Forelimb muscle (tissue), 1 donor: ENCODE results near the gene SORCS2. TPM values are rescaled to one million over a fixed set of nuclear protein-coding genes. Genes with fewer than 3 reads are reported as not detected.

Experiments used
- DNase-seq: peaks from one replicate; pipeline ENCODE4 v3.0.0-alpha.2; 2013; ENCODE audit warnings: low read depth
- polyA plus RNA-seq: library from polyadenylated mRNA; unstranded; fragments of 120-200 nt; gene quantifications from one replicate; pipeline ENCODE4 v1.2.1, GENCODE V29; 2013; ENCODE audit not compliant: insufficient read length

Gene SORCS2
- polyA plus RNA-seq, 1 donor, result 8.8 TPM

DNA sequence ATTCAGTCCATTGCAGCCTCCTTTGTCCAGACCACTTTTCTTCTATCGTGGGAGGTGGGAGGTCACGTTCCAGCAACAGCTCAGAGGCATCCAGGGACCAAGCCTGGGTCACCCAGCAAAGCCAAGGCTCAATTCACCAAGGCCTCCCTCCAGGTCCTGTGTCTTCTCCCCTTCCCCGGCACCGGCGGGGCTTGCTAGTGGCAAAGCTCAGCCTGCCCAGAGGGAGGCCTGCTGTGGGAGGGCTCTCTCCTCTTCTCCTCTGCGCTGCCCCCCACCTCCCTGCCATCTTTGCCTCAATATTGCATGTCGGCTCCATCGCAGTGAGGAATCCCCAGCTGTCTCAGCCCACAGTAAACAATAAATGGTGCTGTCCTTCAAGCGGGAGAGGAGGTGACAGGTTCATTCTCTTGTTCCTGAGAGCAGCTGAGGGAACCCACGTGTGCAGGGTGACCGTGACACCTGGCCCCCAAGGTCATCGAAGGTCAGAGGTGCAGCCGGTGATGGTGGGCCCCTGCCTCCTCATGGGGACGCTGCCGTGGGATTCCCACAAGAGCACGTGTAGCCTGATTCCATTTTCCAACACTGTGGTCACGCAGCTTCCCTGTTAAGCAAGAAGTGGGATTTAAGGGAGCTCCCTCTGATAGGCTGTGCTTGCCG is 353.9 kb downstream of the SORCS2 start:
- DNase-seq, result no peak

DNA sequence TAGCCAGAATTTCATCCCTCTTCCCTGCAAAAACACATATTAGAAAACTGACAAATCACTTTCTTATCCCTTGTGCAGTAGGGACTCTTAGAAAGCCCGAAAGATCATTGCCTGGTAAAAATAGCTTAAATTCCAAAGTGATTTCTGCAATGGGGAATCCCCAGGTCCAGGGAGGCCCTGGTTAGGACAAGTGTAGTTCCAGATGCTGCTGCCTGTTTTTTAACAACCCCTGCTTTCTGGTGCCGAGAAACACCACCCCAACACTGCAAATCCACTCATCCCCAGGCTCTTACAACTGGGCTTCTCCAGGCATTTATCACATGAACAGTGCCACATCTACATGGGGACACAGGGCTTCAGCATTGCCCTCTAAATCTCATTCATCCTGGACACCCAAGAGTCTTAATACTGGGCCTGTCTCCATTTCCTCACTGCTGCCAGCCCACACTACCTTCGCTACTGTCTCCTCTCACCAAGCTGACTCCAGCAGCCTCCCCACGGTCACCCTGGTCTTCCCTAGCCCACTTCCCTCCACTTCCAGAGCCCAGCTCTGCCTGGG is 354.6 kb downstream of the SORCS2 start:
- DNase-seq, result no peak

DNA sequence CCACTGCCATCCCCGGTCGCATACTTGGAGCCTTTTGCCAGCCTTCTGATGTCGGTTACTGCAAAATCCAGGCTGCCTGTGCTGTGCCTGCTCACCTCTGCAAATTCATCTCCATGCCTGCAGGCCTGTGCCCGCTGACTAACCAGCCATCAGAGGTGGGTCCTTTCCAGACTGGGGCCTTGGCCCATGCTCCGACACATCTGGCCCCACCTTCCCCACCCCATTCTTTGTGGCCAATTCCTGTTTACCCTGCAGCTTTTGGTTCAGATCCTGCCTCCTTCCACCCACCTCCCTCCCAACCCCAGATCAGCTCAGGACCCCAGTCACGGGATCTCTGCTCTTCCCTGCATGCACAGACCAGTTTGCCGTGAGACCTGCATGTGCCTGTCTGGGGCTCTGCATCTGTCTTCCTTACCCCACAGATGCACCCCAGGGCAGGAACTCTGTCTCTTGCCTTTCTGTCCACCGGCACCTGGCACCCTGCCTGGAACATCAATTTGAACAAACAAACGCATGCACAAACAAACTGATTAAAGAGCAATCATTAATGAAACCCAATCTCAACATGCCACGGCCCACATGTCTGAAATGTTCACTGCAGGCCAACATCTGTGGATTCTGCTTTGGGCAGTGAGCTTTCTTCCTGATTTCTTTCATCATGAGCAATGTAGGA is 355.2 kb downstream of the SORCS2 start:
- no peak for DNase-seq

DNA sequence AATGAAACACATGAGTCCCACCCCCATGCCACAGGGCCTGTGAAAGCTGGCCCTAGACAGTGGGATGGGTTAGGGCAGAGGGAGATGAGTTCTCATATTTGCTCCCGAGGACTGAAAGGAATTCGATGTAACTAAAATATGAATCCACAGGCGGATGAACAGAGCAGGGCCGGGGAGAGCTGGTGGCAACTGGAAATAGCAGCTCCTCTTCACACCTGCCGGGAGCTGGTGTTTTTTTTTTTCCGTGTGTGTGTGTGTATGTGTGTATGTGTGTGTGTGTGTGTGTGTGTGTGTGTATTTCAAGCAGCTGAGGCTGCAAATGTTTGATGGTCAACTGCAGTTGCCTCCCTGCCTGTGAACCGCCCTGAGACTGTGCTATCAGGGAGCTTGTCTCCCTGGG is 357.5 kb downstream of the SORCS2 start:
- DNase-seq, result no peak

DNA sequence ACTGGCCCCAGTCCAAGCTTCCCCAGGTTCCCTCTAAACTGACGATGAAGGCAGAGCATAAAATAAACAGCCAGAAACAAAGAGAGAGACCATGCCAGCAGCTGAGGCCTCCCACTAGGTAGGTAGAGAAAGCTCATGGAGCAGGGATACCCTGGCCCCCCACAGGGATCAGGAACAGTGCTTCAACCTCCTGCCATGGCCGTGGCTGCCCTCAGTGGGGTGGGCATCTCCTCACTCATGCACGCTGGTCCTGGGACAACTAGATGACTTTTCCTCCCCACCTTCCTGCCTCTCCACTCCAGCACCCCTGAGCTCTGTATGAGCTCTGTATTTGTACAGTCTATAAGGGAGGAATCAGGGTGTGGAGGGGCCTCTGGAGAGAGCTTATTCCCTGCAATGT is 360.1 kb downstream of the SORCS2 start:
- no peak for DNase-seq

DNA sequence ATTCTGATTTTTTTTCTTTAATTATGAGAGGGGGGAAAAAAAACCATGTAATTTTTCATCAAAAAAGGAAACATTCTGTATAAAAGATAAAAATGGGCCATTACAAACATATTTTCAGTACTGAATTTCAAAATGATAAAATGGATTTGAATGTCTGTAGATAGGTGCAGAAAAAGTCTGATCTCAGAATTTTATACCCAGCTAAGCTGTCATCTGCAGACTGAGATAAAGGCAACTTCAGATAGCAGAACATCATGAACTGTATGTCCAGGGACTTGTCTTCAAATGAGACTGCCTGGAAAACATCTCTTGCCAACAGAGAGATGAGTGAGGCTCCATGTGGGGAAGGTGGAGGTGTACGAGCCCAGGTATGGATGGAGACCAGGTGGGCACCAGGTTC is 360.9 kb downstream of the SORCS2 start:
- no peak for DNase-seq

DNA sequence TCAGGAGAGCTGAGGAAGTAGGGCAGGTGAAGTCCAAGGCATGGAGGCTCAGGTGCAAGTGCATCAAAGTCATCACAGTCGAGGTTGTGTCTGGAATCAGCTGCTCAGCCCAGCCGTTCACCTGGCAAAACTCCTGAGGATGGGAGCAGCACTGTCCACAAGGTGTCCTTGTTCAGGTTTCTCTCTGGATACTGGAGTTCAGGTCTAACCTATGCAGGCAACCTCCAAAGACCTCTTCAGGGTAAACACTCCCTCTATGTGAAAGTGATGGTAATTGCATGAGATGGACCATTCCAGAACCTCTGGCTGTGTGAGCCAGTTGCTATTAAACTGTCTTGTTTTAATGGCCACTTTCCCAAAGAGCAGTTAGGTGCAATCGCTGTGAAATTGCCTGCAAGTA is 362.6 kb downstream of the SORCS2 start:
- no peak for DNase-seq

DNA sequence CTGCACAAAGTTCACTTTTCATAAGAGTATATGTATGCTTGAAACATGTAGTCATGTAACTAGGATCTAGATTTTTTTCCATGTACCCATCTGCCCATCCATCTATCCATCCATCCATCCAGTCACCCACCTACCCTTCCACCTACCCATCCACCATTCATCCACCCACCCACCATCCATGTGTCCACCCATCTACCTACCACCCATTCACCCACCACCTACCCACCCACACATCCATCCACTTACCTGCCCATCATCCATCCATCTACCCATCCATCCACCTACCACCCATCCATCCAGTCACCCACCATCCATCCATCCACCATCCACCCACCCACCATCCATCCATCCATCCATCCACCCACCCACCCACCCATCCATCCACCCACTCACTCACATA is 364.2 kb downstream of the SORCS2 start:
- no peak for DNase-seq

DNA sequence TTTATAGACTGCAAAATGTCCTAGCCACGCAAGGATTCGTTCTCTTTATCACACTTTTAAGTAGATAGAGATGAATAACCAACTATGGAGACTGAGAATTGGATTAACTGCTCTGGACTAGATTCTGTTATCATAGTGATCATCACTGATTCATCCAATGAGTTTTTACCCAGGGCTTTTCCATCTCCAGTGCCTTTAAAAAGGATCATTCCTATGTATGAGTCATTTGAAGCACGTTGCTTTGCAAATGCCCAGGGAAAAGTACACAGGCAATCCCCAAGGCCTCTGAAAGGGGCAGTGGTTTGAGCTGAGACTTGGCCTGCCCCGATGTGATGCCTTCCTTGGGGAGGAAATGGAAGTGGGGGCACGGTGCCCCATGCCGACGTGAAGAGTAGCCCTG is 365.1 kb downstream of the SORCS2 start:
- DNase-seq, result no peak

DNA sequence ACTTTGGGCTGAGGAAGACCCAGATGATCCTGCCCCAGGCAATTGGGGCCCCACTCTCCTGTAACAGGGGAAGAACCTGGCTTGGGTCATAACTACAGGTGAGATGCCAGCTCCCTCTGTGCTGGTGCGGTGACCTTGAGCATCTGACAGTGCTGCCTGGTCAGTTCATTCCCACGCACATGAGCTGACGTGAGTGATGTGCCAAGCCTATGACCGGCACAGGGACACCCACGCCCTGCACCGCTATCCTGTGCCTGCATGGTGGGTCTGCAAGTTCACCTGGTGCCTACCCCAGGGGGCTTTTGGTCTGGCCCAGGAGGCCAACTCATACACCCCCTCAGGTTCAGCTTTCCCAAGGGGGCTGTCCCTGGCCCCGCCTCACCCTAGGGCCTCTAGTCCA is 366.1 kb downstream of the SORCS2 start:
- no peak for DNase-seq

DNA sequence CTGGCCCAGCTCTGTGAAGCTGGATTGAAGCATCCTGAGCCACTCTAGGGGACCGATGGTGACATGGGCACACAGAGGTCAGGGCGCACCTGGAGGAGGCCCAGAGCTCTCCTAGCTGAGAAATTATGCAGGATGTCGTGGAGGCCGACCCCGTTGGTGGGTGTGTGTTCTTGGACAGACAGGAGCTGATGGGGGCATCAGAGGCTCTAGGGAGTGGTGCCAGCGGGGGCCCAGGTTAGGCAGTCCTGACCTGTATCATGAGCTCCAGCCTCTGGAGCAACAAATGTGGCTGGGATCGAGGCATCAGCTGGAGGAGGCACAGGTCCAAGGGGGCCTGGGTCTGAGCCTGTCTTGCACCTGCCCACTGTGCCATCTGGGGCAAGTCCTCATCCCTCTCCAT is 367.0 kb downstream of the SORCS2 start:
- DNase-seq, result no peak

DNA sequence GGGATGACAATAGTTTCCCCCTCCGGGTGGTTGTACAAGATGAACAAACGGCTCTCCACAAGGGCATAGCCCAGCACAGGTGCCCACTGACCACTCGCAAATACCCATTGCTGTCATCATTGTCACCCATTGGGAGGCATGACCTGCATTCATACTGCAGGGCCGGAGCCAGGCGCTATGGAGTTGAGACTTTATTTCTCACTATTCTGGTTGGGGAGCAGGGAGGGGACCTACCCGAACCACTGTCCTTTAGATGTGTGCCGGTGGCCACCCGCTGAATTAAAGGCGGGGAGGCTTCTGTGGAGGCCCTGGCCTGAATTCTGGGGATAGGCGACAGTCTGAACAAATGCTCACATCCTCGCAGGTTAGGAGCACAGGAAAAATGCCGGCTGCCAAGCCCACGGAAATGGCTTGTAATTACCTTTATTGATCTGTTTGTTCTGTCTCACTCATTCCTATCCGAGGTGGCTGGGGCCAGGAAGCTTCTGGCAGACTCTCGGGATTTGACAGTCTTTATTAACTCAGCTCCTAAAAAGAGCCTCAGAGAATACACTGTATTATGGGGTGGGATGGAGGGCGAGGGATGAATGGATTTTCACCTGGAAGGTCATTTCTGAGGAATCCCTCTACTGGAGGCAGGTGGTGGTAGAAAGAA is 367.5 kb downstream of the SORCS2 start:
- DNase-seq, result no peak

DNA sequence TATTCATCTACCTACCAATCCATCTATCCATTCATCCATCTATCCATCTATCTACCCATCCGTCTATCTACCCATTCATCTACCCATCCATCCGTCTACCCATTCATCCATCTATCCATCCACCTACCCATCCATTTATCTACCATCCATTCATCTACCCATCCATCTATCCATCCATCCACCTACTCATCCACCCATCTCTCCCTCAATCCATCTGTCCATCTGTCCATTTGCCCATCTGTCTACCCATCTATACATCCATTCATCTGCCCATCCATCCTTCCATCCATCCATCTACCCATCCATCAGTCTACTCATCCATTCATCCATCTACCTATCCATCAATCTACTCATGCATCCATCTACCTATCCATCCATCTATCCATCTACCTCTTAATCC is 369.2 kb downstream of the SORCS2 start:
- DNase-seq, result no peak

DNA sequence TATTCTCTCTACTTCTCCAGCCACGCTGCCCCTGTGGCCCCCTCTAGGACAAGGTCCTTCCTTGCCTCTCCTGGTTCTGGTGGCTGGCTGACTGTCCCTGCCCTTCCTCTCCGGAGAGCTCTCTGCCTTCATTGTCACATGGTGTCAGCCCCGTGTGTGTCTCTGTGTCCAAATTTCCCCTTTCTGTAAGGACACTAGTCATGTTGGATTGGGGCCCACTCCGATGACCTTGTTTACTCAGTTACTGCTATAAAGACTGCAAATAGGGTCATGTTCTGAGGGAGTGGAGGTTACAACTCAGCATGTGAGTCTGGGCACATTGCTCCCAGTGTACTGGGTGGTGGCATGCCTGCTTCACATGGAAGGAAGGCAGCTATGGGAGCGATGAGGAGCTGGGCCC is 371.9 kb downstream of the SORCS2 start:
- no peak for DNase-seq

DNA sequence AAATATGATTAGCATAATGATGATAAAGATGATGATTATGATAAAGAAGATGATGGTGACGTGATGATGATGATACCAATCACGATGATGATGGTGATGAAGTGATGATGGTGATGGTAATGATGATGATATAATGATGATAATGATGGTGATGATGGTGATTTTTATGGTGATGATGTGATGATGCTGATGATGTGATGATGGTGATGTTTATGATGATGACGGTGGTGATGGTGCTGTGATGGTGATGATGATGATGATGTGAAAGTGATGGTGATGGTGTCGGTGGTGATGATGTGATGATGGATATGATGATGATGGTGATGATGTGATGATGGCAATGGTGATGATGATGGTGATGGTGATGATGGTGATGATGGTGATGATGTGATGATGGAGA is 373.1 kb downstream of the SORCS2 start:
- no peak for DNase-seq

DNA sequence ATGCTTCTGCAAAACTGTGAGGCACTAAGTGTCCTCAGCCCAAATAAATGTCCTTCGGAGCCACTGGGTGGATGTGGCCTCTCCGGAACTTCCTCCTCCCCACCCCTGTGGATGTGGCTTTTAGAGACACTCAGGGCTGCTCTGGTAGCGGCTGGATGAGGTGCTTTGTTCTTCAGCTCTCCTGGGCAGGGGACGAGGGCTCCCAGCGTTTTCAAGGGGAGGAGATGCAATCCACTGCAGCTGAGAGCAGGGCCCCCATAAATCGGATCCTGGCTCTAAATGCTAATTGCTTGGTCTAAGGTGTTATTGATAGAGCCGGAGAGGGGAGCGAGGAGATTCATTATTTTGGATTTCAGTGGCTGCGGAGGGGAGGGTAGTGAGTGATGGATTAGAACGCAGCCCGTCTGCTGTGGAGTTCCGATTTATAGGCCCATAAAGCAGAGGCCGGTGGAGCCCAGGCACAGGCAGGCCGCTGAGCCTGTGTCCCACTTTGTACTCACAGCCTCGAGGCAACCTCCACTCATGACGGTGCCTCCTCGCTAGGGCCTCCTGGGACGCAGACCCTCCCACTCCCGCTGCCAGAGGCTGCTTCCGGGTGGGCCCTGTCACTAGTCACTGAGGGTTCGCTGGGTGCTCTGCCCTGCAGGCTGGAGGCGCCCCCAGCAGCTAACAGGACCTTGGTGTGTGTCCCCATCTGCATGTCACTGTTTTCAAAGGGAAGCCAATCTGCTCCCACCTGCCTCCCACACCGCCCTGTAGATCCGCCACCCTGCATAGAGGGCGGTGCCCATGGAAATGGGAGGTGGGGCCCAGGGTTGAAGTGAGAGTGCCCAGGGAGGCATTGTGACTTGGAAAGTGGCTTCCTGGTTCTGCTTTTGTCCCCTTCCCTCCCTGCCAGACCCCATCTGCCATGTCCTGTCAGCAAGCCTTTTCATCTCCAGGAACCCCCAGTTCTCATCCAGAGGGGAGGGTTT is 377.8 kb downstream of the SORCS2 start:
- DNase-seq, result no peak

DNA sequence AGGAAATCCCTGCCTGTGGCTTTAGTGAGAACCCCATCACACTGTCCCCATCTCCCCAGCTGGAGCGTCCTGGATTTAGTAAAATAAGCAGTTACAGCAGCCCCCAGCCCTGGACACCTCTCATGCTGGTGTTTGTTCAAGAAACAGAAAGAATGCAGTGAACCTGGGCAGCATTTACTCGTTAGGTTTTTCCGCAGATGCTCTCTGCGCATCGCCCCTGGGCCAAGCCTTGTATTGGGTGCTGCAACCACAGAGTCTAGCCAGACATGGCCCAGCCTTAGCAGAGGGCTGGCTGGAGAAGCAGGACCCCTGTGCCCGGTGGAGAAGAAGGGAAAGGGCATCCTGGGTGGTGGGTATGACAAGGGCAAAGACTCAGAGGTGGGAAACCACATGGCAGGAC is 378.7 kb downstream of the SORCS2 start:
- no peak for DNase-seq

DNA sequence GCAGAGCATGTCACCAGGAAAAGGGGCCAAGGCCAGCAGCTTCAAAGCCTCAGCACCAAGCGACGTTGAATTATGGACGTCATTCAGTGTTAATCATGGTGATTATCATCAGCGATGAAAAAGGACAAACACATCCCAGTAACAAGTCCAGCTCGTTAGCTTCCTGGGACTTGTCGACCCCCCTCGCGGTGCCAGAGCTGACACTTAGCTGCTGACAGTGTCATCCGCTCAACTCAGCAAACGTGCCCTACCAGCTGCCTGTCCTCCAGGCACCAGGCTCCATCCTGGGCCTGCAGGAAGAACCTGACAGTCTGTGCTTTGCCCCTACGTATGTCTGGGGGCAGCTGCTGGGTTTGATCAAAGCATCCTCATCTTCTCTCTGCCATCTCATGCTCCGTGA is 379.4 kb downstream of the SORCS2 start:
- DNase-seq, result no peak

DNA sequence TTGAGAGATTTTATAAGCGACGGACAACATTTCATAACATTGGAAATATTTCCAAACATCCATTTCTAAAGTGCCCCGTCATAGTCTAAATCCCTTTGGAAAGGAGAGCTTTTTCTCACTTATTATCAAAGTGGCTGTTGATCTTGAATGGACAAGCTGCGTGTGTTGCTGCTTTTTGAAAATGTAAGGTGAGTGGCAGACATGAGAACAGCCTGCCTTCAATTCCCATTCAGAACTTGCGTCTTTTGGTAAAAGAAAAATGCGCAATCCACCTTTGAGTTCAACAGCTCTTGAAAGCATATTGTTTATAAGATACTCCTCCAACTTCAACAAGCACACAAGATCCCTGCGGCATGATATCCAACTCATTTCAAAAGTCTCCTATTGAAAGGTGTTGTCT is 380.6 kb downstream of the SORCS2 start:
- DNase-seq, result no peak

DNA sequence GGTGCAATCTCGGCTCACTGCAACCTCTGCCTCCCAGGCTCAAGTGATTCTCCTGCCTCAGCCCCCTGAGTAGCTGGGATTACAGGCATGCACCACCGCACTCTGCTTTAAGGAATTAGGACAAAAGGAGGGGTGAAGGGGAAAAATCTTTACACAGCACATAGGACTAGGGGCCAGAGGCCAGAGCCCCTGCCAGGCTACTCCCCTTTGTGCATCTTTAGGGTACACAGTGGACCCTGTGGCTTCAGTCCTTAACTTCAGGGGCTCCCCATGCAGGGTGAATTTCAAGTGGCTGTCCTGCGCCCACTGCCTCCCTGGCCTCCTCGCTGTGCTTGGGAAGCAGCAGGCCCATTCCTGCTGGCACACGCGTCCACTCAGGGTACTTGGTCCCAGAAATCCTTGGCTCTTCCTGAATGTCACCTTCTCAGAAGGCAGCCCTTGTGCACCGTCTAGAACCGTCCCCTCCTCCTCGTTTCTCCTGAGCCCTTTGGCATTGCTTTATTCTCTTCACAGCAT is 381.3 kb downstream of the SORCS2 start:
- DNase-seq, result no peak

DNA sequence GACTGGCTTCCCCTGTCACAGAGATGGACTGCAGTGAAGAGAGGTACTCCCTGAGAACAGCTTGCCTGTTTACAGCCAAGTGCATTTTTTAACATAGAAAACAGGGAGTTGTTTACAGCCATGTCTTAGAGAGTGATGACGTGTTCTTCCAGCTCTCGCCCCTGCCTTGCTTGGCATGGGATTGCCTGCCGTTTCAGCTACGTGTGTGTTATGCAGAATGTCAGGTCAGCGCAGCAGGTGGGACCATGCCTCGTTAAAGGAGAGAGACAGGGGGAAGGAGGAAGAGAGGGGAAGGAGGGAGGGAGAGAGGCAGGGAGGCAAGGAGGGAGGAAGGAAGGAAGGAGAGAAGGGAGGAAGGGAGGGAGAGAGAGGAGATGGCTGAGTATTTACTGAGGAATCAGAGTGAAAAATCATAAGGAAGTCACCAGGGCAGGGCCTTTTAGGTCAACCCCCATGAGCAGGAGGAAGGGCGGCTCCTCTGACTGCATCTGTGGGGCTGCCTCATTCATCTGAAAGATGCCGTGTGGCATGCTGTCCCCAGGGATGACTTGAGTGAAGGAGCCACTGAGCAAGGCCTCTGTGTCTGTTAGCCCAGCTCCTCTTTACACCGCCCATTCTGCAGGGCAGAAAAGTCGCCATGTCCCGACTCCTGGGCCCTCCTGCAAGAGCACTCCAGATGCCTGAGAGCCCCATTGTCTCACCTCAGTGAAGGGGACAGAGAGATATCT is 382.1 kb downstream of the SORCS2 start:
- no peak for DNase-seq
